Body of pancreas (tissue), 4 donors: Measurements from ENCODE around the gene UQCC2.

ENCODE experiments used
- CTCF ChIP-seq, 7 experiments: fragments of 450-650 bp in 4 of 7; fragments of 200-600 bp in 3 of 7; sonication (generic) in 3 of 7; IDR thresholded peaks; one replicate each; pipeline ENCODE4 v1.5.1; 2016 to 2019; ENCODE audit warnings: antibody characterized with exemption in 7 of 7
- POLR2A ChIP-seq, 3 donors: fragments of 450-650 bp; IDR thresholded peaks; one replicate each; pipeline ENCODE4 v1.6.1; 2016; ENCODE audit warnings: antibody characterized with exemption in 3 of 3, mild to moderate bottlenecking in 2 of 3

GRCh38 chr6:33727126-33727525 lies 15.6 kb upstream of the UQCC2 start:
- TF ChIP-seq CTCF (IDR thresholded peaks at IDR 0.05): no peak
- no peak for TF ChIP-seq POLR2A (IDR thresholded peaks at IDR 0.05)
